GM10266 (cell line): ENCODE data around the gene STAMBPL1.

Experiments
- DNase-seq: peaks from one replicate; pipeline ENCODE4 v3.0.0; 2012; ENCODE audit errors: extremely low spot score
- CTCF ChIP-seq: IDR thresholded peaks from 2 replicates; pipeline ENCODE4 v1.5.1; 2012; ENCODE audit warnings: mild to moderate bottlenecking, low read depth; ENCODE audit not compliant: control insufficient read depth, insufficient read depth; ENCODE audit errors: missing control alignments

Gene STAMBPL1

GRCh38 chr10:88854684-88855083, 25.4 kb upstream of the STAMBPL1 start:
- no peak for DNase-seq
- no peak for TF ChIP-seq CTCF

- no peak for TF ChIP-seq CTCF
- DNase-seq, result no peak
These were observed 22.2 kb upstream of the STAMBPL1 start for GRCh38 chr10:88857831-88858230.

GRCh38 chr10:88858491-88858890, 21.6 kb upstream of the STAMBPL1 start:
- TF ChIP-seq CTCF, result no peak
- DNase-seq, result no peak

- TF ChIP-seq CTCF, result no peak
- no peak for DNase-seq
These were observed 19.0 kb upstream of the STAMBPL1 start for GRCh38 chr10:88861036-88861435.

GRCh38 chr10:88865281-88865876, 14.7 kb upstream of the STAMBPL1 start:
- TF ChIP-seq CTCF, result no peak

GRCh38 chr10:88866454-88866853, 13.6 kb upstream of the STAMBPL1 start:
- no peak for TF ChIP-seq CTCF
- no peak for DNase-seq

More at GRCh38 chr10:88865281-88865876, 14.7 kb upstream of the STAMBPL1 start:
- DNase-seq, result no peak

GRCh38 chr10:88870089-88870488, 10.0 kb upstream of the STAMBPL1 start:
- DNase-seq, result no peak
- TF ChIP-seq CTCF, result no peak
